SU-DHL-6 (cell line): ENCODE measurements around the gene SCRT2.

Experiments
- EZH2phosphoT487 ChIP-seq: fragments of 200-600 bp; sonication (generic), shearing (Covaris generic); conservative IDR thresholded peaks from 2 replicates; pipeline ENCODE4 v1.6.1; 2018; ENCODE audit warnings: mild to moderate bottlenecking, antibody characterized with exemption, low read length, moderate library complexity, mixed read lengths
- TF ChIP-seq, protein P1 (sequence below): fragments of 200-600 bp; sonication (generic); IDR thresholded peaks from one replicate; pipeline ENCODE4 v1.5.1; 2017; ENCODE audit warnings: antibody characterized with exemption, mild to moderate bottlenecking, low read length, moderate library complexity; ENCODE audit not compliant: insufficient read depth, poor library complexity, severe bottlenecking

DNA sequence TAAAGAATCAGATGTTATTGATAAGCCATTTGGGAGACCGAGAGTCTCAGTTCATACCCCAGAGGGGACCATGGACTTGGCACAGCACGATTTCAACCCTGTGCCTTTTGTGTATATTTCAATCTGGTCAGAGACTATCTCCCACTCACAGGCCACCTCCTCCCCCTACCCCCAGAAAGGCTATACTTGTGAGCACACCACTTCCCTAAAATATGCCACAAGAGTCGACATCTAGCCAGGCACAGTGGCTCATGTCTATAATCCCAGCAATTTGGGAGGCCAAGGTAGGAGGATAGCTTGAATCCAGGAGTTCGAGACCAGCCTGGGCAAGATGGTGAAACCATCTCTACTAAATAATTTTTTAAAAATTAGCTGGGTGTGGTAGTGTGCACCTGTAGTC is 51.9 kb downstream of the SCRT2 start:
- TF ChIP-seq, protein P1, sequence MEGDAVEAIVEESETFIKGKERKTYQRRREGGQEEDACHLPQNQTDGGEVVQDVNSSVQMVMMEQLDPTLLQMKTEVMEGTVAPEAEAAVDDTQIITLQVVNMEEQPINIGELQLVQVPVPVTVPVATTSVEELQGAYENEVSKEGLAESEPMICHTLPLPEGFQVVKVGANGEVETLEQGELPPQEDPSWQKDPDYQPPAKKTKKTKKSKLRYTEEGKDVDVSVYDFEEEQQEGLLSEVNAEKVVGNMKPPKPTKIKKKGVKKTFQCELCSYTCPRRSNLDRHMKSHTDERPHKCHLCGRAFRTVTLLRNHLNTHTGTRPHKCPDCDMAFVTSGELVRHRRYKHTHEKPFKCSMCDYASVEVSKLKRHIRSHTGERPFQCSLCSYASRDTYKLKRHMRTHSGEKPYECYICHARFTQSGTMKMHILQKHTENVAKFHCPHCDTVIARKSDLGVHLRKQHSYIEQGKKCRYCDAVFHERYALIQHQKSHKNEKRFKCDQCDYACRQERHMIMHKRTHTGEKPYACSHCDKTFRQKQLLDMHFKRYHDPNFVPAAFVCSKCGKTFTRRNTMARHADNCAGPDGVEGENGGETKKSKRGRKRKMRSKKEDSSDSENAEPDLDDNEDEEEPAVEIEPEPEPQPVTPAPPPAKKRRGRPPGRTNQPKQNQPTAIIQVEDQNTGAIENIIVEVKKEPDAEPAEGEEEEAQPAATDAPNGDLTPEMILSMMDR, result no peak
- TF ChIP-seq EZH2phosphoT487, result no peak
